GM19023 (cell line): ENCODE measurements around the gene MRPL21.

Experiments
- ATAC-seq: cut with Tn5 transposase; IDR thresholded peaks from one replicate; pipeline ENCODE4 v1.9.1; 2021; ENCODE audit warnings: mild to moderate bottlenecking, moderate library complexity; ENCODE audit not compliant: unreplicated experiment

MRPL21 gene

DNA sequence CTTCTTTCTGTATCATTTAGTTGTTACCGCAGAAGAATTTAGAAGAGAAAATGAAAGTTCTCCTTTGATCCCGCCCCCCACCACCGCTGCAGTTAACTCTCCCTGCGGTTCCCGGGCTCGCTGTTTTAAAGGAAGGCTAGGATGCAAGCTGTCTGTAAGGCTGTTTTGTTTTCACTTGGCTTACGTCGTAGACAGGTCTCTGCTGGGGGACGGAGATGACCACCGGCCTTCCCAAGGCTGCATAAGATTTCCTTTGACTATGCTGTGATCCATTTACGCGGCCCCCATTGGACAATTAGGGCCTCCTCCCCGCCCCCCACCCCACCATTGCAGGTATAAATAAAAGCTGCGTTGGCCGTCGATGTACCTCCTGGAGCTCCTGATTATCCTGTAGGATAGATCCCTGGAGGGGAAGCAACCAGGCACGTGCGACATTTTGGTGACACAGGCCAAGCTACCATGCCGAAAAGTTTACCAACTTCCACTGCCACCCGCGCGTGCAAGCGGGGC is 60.5 kb downstream of the MRPL21 start:
- ATAC-seq, result no peak

DNA sequence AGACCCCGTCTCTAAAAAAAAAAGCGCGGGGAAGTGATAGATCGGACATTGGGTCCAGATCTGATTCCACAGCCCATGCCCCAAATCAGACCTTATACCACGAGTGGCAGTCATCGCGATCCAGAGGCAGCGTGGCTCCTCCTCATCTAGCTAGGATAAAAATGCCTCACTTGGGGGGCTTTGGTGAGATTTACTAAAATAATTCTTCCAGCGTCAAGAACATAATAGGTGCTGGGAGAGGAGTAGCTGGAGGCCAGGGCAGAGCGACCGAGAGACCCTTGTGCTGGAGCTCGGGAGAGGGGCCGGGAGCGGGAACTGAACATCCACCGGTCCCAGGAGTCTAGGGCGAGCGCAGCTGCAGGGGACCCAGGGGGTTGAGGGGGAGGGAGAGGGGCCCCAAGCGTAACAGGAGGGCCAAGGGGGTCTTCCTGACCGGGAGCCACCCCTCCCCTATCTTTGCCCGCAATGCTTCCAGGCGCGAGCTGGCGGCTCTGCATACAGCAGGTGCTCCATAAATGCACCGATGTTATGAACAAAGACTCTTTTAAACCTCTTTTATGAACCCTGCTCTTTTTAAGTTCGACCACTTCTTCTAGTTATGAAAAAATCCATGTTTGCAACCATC is 61.1 kb downstream of the MRPL21 start:
- ATAC-seq, result no peak

DNA sequence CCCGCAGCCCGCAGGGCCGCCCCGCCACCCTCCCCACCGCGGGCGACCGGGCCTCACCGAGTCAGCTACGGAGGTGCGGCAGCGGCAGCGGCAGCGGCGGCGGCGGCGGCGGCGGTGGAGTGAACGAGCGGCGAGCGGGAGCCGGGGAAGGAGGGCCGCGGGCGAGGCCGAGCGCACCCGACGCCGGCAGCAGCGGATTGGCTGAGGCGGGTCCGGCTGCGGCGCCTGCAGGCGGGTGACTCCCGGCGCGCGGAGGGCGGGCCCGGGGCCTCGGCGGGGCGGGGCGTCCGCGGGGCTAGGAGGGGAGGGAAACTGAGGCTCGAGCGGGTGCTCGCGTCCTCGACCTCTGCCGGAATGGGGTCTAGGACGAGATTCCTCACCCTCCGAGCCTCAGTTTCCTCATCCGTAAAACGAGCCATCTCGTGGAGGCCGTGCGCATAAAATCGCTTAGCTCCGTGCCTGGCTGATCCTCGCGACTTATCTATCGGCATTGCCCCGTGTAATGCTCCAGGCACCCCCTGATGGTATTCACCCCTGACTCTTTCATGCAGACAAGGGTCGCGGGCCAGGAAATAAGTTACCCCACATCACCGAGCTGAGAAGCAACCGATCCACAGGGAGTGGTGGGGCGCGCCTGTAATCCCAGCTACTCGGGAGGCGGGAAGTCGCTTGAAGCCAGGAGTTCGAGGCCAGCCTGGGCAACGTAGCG is 61.8 kb downstream of the MRPL21 start, which contains the start of gene CPT1A:
Gene CPT1A, minus strand, starts transcription at position 199 of the 709 bp plus-strand sequence. CDS start 26,442 bp downstream, outside the sequence.
- ATAC-seq, result peak; percentile 36
